ENCODE results near the gene EVA1A.

EVA1A gene

GRCh38 chr2:75540994-75541393 is 19.7 kb downstream of the EVA1A start:
- DNase-seq (ENCODE audit: low spot score): no peak

- DNase-seq (ENCODE audit: low spot score): no peak
These were observed 20.6 kb downstream of the EVA1A start for GRCh38 chr2:75539955-75540716.

- no peak for DNase-seq (ENCODE audit: low spot score)
These were observed 21.9 kb downstream of the EVA1A start for GRCh38 chr2:75538521-75539490.

GRCh38 chr2:75537658-75538057 is 23.1 kb downstream of the EVA1A start:
- DNase-seq (ENCODE audit: low spot score): no peak

- DNase-seq (ENCODE audit: low spot score): no peak
These were observed 27.6 kb downstream of the EVA1A start for GRCh38 chr2:75533135-75533534.

- no peak for DNase-seq (ENCODE audit: low spot score)
These were observed 28.3 kb downstream of the EVA1A start for GRCh38 chr2:75532488-75532887.

GRCh38 chr2:75528221-75528977 is 32.3 kb downstream of the EVA1A start:
- no peak for DNase-seq (ENCODE audit: low spot score)

- no peak for DNase-seq (ENCODE audit: low spot score)
These were observed 33.1 kb downstream of the EVA1A start for GRCh38 chr2:75527676-75528075.

GRCh38 chr2:75526842-75527241 is 33.9 kb downstream of the EVA1A start:
- DNase-seq (ENCODE audit: low spot score): no peak

GRCh38 chr2:75525434-75526310 is 35.1 kb downstream of the EVA1A start:
- peak; percentile 38 for DNase-seq (ENCODE audit: low spot score)

- DNase-seq (ENCODE audit: low spot score): no peak
These were observed 36.3 kb downstream of the EVA1A start for GRCh38 chr2:75524276-75524911.

GRCh38 chr2:75523313-75524275 is 37.1 kb downstream of the EVA1A start:
- DNase-seq (ENCODE audit: low spot score): peak; percentile 45

- no peak for DNase-seq (ENCODE audit: low spot score)
These were observed 38.0 kb downstream of the EVA1A start for GRCh38 chr2:75522543-75523312.

GRCh38 chr2:75521225-75521872 is 39.4 kb downstream of the EVA1A start:
- no peak for DNase-seq (ENCODE audit: low spot score)

- DNase-seq (ENCODE audit: low spot score): no peak
These were observed 40.9 kb downstream of the EVA1A start for GRCh38 chr2:75519843-75520242.

- DNase-seq (ENCODE audit: low spot score): no peak
These were observed 41.9 kb downstream of the EVA1A start for GRCh38 chr2:75518638-75519465.

GRCh38 chr2:75517547-75518230 is 43.0 kb downstream of the EVA1A start:
- DNase-seq (ENCODE audit: low spot score): no peak
